ENCODE measurements around the gene MEG3.
"Not testable (repeated sequence)": the region's sequence is repeated elsewhere in the genome, so short reads cannot be mapped to it uniquely, and the experiment has no call there.

The MEG3 gene

GRCh38 chr14:100789460-100790417 is 36.2 kb upstream of the MEG3 start:
- H3K27me3 ChIP-seq (ENCODE audit: control insufficient read depth, insufficient read depth, low read length), result no peaks in the 10 kb centered on the region
- no peak overlapping the region for H3K27ac ChIP-seq (ENCODE audit: low read length)
- H3K9ac ChIP-seq (ENCODE audit: low read length), result no peak overlapping the region
- no peaks in the 10 kb centered on the region for H3K36me3 ChIP-seq (ENCODE audit: control insufficient read depth, low read depth, low read length)
- no peaks in the 10 kb centered on the region for H3K4me1 ChIP-seq (ENCODE audit: control insufficient read depth, low read depth, low read length)
- H3K9me3 ChIP-seq (ENCODE audit: control insufficient read depth, low read depth, low read length), result no peaks in the 10 kb centered on the region
- no peak overlapping the region for H3K4me3 ChIP-seq (ENCODE audit: low read length)

GRCh38 chr14:100790502-100791347 is 35.2 kb upstream of the MEG3 start:
- no peaks in the 10 kb centered on the region for H3K9me3 ChIP-seq (ENCODE audit: control insufficient read depth, low read depth, low read length)
- H3K27me3 ChIP-seq (ENCODE audit: control insufficient read depth, insufficient read depth, low read length), result no peaks in the 10 kb centered on the region
- H3K4me1 ChIP-seq (ENCODE audit: control insufficient read depth, low read depth, low read length), result no peaks in the 10 kb centered on the region
- no peak overlapping the region for H3K9ac ChIP-seq (ENCODE audit: low read length)
- H3K4me3 ChIP-seq (ENCODE audit: low read length), result no peak overlapping the region
- no peaks in the 10 kb centered on the region for H3K36me3 ChIP-seq (ENCODE audit: control insufficient read depth, low read depth, low read length)
- no peak overlapping the region for H3K27ac ChIP-seq (ENCODE audit: low read length)

- H3K36me3 ChIP-seq (ENCODE audit: control insufficient read depth, low read depth, low read length), result no peaks in the 10 kb centered on the region
- no peaks in the 10 kb centered on the region for H3K9me3 ChIP-seq (ENCODE audit: control insufficient read depth, low read depth, low read length)
- H3K27me3 ChIP-seq (ENCODE audit: control insufficient read depth, insufficient read depth, low read length), result no peaks in the 10 kb centered on the region
- H3K4me1 ChIP-seq (ENCODE audit: control insufficient read depth, low read depth, low read length), result no peaks in the 10 kb centered on the region
- H3K9ac ChIP-seq (ENCODE audit: low read length), result no peak overlapping the region
- no peak overlapping the region for H3K27ac ChIP-seq (ENCODE audit: low read length)
- H3K4me3 ChIP-seq (ENCODE audit: low read length), result no peak overlapping the region
These were observed 34.6 kb upstream of the MEG3 start for GRCh38 chr14:100791348-100791735.

- Histone ChIP-seq H3K9me3 (ENCODE audit: control insufficient read depth, low read depth, low read length) (no peaks in the 10 kb centered on the region), H3K4me3 (ENCODE audit: low read length) (no peak overlapping the region), H3K27ac (ENCODE audit: low read length) (no peak overlapping the region), H3K27me3 (ENCODE audit: control insufficient read depth, insufficient read depth, low read length) (no peaks in the 10 kb centered on the region), H3K36me3 (ENCODE audit: control insufficient read depth, low read depth, low read length) (no peaks in the 10 kb centered on the region), H3K4me1 (ENCODE audit: control insufficient read depth, low read depth, low read length) (no peaks in the 10 kb centered on the region), H3K9ac (ENCODE audit: low read length) (no peak overlapping the region)
These were observed 33.9 kb upstream of the MEG3 start for GRCh38 chr14:100791995-100792394.

GRCh38 chr14:100796946-100797345 is 29.0 kb upstream of the MEG3 start:
- H3K9me3 ChIP-seq (ENCODE audit: control insufficient read depth, low read depth, low read length), result no peaks in the 10 kb centered on the region
- H3K27me3 ChIP-seq (ENCODE audit: control insufficient read depth, insufficient read depth, low read length), result no peaks in the 10 kb centered on the region
- H3K27ac ChIP-seq (ENCODE audit: low read length), result no peak overlapping the region
- no peak overlapping the region for H3K4me3 ChIP-seq (ENCODE audit: low read length)
- peaks cover 4% of the 10 kb centered on the region for H3K4me1 ChIP-seq (ENCODE audit: control insufficient read depth, low read depth, low read length)
- no peaks in the 10 kb centered on the region for H3K36me3 ChIP-seq (ENCODE audit: control insufficient read depth, low read depth, low read length)
- H3K9ac ChIP-seq (ENCODE audit: low read length), result no peak overlapping the region

- no peak overlapping the region for H3K9ac ChIP-seq (ENCODE audit: low read length)
- no peaks in the 10 kb centered on the region for H3K27me3 ChIP-seq (ENCODE audit: control insufficient read depth, insufficient read depth, low read length)
- no peak overlapping the region for H3K27ac ChIP-seq (ENCODE audit: low read length)
These were observed 25.9 kb upstream of the MEG3 start for GRCh38 chr14:100800041-100800440.

GRCh38 chr14:100801433-100801832 is 24.5 kb upstream of the MEG3 start:
- not testable (repeated sequence) for H3K36me3 ChIP-seq (ENCODE audit: control insufficient read depth, low read depth, low read length); H3K4me3 ChIP-seq (ENCODE audit: low read length); H3K27ac ChIP-seq (ENCODE audit: low read length); H3K9ac ChIP-seq (ENCODE audit: low read length); H3K27me3 ChIP-seq (ENCODE audit: control insufficient read depth, insufficient read depth, low read length); H3K9me3 ChIP-seq (ENCODE audit: control insufficient read depth, low read depth, low read length)
- peaks cover 23% of the 10 kb centered on the region for H3K4me1 ChIP-seq (ENCODE audit: control insufficient read depth, low read depth, low read length)

More at GRCh38 chr14:100800041-100800440, 25.9 kb upstream of the MEG3 start:
- Histone ChIP-seq H3K9me3 (ENCODE audit: control insufficient read depth, low read depth, low read length) (no peaks in the 10 kb centered on the region), H3K4me3 (ENCODE audit: low read length) (no peak overlapping the region), H3K4me1 (ENCODE audit: control insufficient read depth, low read depth, low read length) (peaks cover 15% of the 10 kb centered on the region), H3K36me3 (ENCODE audit: control insufficient read depth, low read depth, low read length) (no peaks in the 10 kb centered on the region)

GRCh38 chr14:100802179-100802578 is 23.7 kb upstream of the MEG3 start:
- Histone ChIP-seq H3K36me3 (ENCODE audit: control insufficient read depth, low read depth, low read length) (no peaks in the 10 kb centered on the region), H3K4me1 (ENCODE audit: control insufficient read depth, low read depth, low read length) (peaks cover 23% of the 10 kb centered on the region), H3K27ac (ENCODE audit: low read length) (no peak overlapping the region), H3K4me3 (ENCODE audit: low read length) (no peak overlapping the region), H3K9ac (ENCODE audit: low read length) (no peak overlapping the region), H3K9me3 (ENCODE audit: control insufficient read depth, low read depth, low read length) (no peaks in the 10 kb centered on the region), H3K27me3 (ENCODE audit: control insufficient read depth, insufficient read depth, low read length) (no peaks in the 10 kb centered on the region)

GRCh38 chr14:100802766-100803165 is 23.2 kb upstream of the MEG3 start:
- H3K27ac ChIP-seq (ENCODE audit: low read length), result no peak overlapping the region
- no peaks in the 10 kb centered on the region for H3K27me3 ChIP-seq (ENCODE audit: control insufficient read depth, insufficient read depth, low read length)
- no peak overlapping the region for H3K9ac ChIP-seq (ENCODE audit: low read length)
- peaks cover 2% of the 10 kb centered on the region for H3K9me3 ChIP-seq (ENCODE audit: control insufficient read depth, low read depth, low read length)
- H3K4me3 ChIP-seq (ENCODE audit: low read length), result no peak overlapping the region
- H3K36me3 ChIP-seq (ENCODE audit: control insufficient read depth, low read depth, low read length), result no peaks in the 10 kb centered on the region
- H3K4me1 ChIP-seq (ENCODE audit: control insufficient read depth, low read depth, low read length), result peaks cover 23% of the 10 kb centered on the region

- H3K9me3 ChIP-seq (ENCODE audit: control insufficient read depth, low read depth, low read length), result peaks cover 7% of the 10 kb centered on the region
- no peaks in the 10 kb centered on the region for H3K36me3 ChIP-seq (ENCODE audit: control insufficient read depth, low read depth, low read length)
- H3K27me3 ChIP-seq (ENCODE audit: control insufficient read depth, insufficient read depth, low read length), result no peaks in the 10 kb centered on the region
- no peak overlapping the region for H3K27ac ChIP-seq (ENCODE audit: low read length)
- H3K4me3 ChIP-seq (ENCODE audit: low read length), result no peak overlapping the region
- H3K4me1 ChIP-seq (ENCODE audit: control insufficient read depth, low read depth, low read length), result peaks cover 23% of the 10 kb centered on the region
- H3K9ac ChIP-seq (ENCODE audit: low read length), result no peak overlapping the region
These were observed 22.7 kb upstream of the MEG3 start for GRCh38 chr14:100803226-100803625.

GRCh38 chr14:100803676-100804075 is 22.2 kb upstream of the MEG3 start:
- no peak overlapping the region for H3K4me3 ChIP-seq (ENCODE audit: low read length)
- peaks cover 23% of the 10 kb centered on the region for H3K4me1 ChIP-seq (ENCODE audit: control insufficient read depth, low read depth, low read length)
- no peak overlapping the region for H3K27ac ChIP-seq (ENCODE audit: low read length)
- H3K9ac ChIP-seq (ENCODE audit: low read length), result no peak overlapping the region
- peaks cover 11% of the 10 kb centered on the region for H3K9me3 ChIP-seq (ENCODE audit: control insufficient read depth, low read depth, low read length)
- H3K27me3 ChIP-seq (ENCODE audit: control insufficient read depth, insufficient read depth, low read length), result no peaks in the 10 kb centered on the region
- no peaks in the 10 kb centered on the region for H3K36me3 ChIP-seq (ENCODE audit: control insufficient read depth, low read depth, low read length)

Measured in iPS-18a (cell line).